Neuron (in vitro differentiated cells): ENCODE data around the gene PHF10.

Source experiments
- H2AFZ ChIP-seq: one replicate; pipeline ENCODE4 v1.6.1; 2013; ENCODE audit warnings: low read depth, mild to moderate bottlenecking, inconsistent platforms, low read length, moderate library complexity
- H3K27me3 ChIP-seq: one replicate; pipeline ENCODE4 v1.6.1; 2013; ENCODE audit warnings: low read length; ENCODE audit not compliant: insufficient read depth
- H3K36me3 ChIP-seq: one replicate; pipeline ENCODE4 v1.6.1; 2013; ENCODE audit warnings: low read length; ENCODE audit not compliant: insufficient read depth
- H3K4me1 ChIP-seq: one replicate; pipeline ENCODE4 v1.6.1; 2013; ENCODE audit warnings: low read length; ENCODE audit not compliant: insufficient read depth
- H3K4me3 ChIP-seq: 2 replicates; pipeline ENCODE4 v1.5.1; 2013; ENCODE audit warnings: mild to moderate bottlenecking, low read length, moderate library complexity
- H3K9me3 ChIP-seq: one replicate; pipeline ENCODE4 v1.6.1; 2013; ENCODE audit warnings: low read length

Gene PHF10

GRCh38 chr6:169689287-169689686, 35.0 kb downstream of the PHF10 start:
- peaks cover 33% of the 10 kb centered on the region for H3K36me3 ChIP-seq
- H3K4me1 ChIP-seq = no peaks in the 10 kb centered on the region
- H3K4me3 ChIP-seq = no peak overlapping the region
- no peak overlapping the region for H2AFZ ChIP-seq
- no peaks in the 10 kb centered on the region for H3K27me3 ChIP-seq
- peaks cover 37% of the 10 kb centered on the region for H3K9me3 ChIP-seq

DNA sequence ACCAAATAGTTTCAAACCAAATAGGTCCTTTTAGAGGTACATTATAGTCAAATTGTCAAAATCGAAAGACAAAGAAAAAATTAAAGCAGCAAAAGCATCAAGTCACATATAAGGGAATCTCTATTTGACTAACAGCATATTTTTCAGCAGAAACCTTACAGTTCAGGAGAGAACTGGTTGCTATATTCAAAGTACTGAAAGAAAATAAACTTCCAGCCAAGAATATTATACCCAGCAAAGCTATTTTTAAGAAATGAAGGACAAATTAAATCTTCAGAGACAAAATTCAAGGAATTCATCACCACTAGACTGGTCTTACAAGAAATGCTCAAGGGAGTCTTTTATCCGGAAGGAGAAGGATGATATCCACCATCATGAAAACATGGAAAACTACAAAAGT, 38.4 kb downstream of the PHF10 start:
- H3K36me3 ChIP-seq = peaks cover 49% of the 10 kb centered on the region
- H3K4me3 ChIP-seq = no peak overlapping the region
- H3K9me3 ChIP-seq = peaks cover 47% of the 10 kb centered on the region
- H3K27me3 ChIP-seq = no peaks in the 10 kb centered on the region
- H2AFZ ChIP-seq = no peak overlapping the region
- H3K4me1 ChIP-seq = no peaks in the 10 kb centered on the region

- Histone ChIP-seq H3K4me1 (no peaks in the 10 kb centered on the region), H3K4me3 (no peak overlapping the region), H2AFZ (no peak overlapping the region), H3K9me3 (peaks cover 37% of the 10 kb centered on the region), H3K36me3 (peaks cover 49% of the 10 kb centered on the region), H3K27me3 (no peaks in the 10 kb centered on the region)
Observed at GRCh38 chr6:169684056-169684455, 40.2 kb downstream of the PHF10 start.

GRCh38 chr6:169678342-169678741, 46.0 kb downstream of the PHF10 start:
- H3K36me3 ChIP-seq = peaks cover 37% of the 10 kb centered on the region
- no peak overlapping the region for H2AFZ ChIP-seq
- no peaks in the 10 kb centered on the region for H3K27me3 ChIP-seq
- H3K4me3 ChIP-seq = no peak overlapping the region
- no peaks in the 10 kb centered on the region for H3K4me1 ChIP-seq
- H3K9me3 ChIP-seq = peaks cover 19% of the 10 kb centered on the region

DNA sequence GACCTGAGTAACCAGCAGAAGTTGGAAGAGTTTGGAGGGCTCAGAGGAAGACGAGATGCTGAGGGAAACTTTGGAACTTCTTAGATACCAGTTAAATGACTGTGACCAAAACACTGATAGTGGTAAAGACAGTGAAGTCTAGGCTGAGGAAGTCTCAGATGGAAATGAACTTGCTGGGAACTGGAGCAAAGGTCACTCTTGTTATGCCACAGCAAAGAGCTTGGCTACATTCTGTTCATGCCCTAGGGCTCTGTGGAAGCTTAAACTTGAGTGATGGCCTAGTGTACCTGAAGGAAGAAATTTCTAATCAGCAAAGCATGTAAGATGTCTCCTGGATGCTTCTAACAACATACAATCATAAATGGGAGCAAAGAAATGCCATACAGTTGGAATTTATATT, 47.2 kb downstream of the PHF10 start:
- Histone ChIP-seq H3K27me3 (no peaks in the 10 kb centered on the region), H3K4me1 (no peaks in the 10 kb centered on the region), H3K36me3 (peaks cover 35% of the 10 kb centered on the region), H2AFZ (no peak overlapping the region), H3K4me3 (no peak overlapping the region), H3K9me3 (peaks cover 15% of the 10 kb centered on the region)

GRCh38 chr6:169675011-169675410, 49.3 kb downstream of the PHF10 start:
- no peak overlapping the region for H3K4me3 ChIP-seq
- no peaks in the 10 kb centered on the region for H3K27me3 ChIP-seq
- H2AFZ ChIP-seq = no peak overlapping the region
- peaks cover 10% of the 10 kb centered on the region for H3K4me1 ChIP-seq
- peaks cover 5% of the 10 kb centered on the region for H3K9me3 ChIP-seq
- peaks cover 33% of the 10 kb centered on the region for H3K36me3 ChIP-seq

DNA sequence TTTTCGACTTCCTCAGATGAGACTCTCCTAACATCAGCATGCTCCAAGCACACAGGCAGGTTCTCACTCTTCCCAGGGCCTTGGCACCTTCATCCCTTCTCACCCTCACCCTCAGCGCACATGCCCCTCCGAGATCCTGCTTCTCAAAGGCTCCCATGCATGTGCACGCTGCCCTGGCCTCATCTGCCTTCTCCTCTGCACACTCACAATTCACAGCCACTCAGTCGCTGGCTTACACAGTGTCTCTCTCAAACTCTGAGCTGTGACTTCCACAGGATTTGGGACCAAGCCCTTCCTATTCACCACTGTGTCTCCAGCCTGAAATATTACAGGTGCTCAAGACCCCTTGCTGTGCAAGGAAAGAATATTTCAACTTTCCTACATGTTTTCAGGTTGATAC, 52.7 kb downstream of the PHF10 start:
- Histone ChIP-seq H3K27me3 (no peaks in the 10 kb centered on the region), H3K4me1 (peaks cover 20% of the 10 kb centered on the region), H3K36me3 (peaks cover 37% of the 10 kb centered on the region), H3K9me3 (peaks cover 5% of the 10 kb centered on the region), H3K4me3 (no peak overlapping the region), H2AFZ (no peak overlapping the region)

DNA sequence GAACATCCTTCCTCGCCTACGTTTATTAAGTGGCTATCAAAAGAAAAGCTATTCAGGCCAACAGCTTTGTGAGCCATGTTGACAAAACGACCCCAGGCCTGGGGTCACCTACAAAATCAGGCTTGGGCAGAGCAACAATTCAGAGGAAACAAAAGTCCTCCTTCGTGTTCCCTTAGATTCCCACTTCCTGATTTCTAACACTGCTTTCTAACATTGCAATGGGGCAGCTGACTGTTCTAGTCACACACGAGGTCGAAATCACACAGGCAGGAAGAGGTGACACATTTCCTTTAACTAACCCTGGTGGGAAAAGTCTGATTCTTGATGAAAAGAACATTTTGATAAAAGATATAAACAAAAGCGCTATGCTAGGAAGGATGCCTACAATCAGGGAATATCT, 54.4 kb downstream of the PHF10 start:
- H3K4me3 ChIP-seq = no peak overlapping the region
- H3K27me3 ChIP-seq = no peaks in the 10 kb centered on the region
- no peak overlapping the region for H2AFZ ChIP-seq
- peaks cover 20% of the 10 kb centered on the region for H3K4me1 ChIP-seq
- H3K36me3 ChIP-seq = peaks cover 42% of the 10 kb centered on the region
- H3K9me3 ChIP-seq = peaks cover 2% of the 10 kb centered on the region

GRCh38 chr6:169669147-169669546, 55.2 kb downstream of the PHF10 start:
- no peaks in the 10 kb centered on the region for H3K27me3 ChIP-seq
- H3K4me3 ChIP-seq = no peak overlapping the region
- peaks cover 2% of the 10 kb centered on the region for H3K9me3 ChIP-seq
- peaks cover 46% of the 10 kb centered on the region for H3K36me3 ChIP-seq
- H3K4me1 ChIP-seq = peaks cover 20% of the 10 kb centered on the region
- no peak overlapping the region for H2AFZ ChIP-seq

DNA sequence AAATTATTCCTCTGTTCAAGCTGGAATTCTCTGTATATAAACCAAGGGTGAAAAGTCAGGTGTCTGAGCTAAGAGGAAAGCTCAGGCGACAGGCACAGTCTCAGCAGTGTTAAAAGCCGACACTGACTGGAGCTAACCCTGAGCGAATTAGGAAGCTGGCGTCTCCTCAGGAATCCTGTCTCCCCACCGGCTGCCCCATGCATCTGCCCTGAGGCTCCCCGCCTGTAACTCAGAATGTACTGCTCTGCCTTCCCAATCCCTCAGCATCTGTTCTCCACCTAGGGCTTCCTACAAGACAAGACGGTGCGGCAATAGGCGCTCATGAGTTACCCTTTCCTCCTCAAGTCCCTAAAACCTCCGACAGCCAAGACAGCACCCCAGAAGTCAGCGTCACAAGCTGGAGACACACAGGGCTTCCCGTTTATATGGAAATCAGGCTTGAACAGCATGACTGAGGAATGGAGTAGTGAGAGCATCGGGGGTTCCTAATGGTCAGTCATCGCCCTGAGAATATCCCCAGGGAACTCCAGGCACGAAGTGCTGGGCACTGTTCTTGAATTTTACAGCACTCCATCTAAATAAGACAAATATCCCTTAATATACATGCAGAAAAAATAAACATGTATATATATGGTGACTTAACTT, 56.0 kb downstream of the PHF10 start:
- Histone ChIP-seq H3K27me3 (no peaks in the 10 kb centered on the region), H2AFZ (no peak overlapping the region), H3K36me3 (peaks cover 54% of the 10 kb centered on the region), H3K9me3 (peaks cover 2% of the 10 kb centered on the region), H3K4me3 (no peak overlapping the region), H3K4me1 (peaks cover 20% of the 10 kb centered on the region)

- Histone ChIP-seq H3K36me3 (peaks cover 56% of the 10 kb centered on the region), H3K9me3 (peaks cover 2% of the 10 kb centered on the region), H3K4me1 (peaks cover 20% of the 10 kb centered on the region), H3K27me3 (no peaks in the 10 kb centered on the region), H3K4me3 (no peak overlapping the region), H2AFZ (no peak overlapping the region)
Observed at GRCh38 chr6:169667716-169668115, 56.6 kb downstream of the PHF10 start.

- H3K4me1 ChIP-seq = peaks cover 20% of the 10 kb centered on the region
- H3K27me3 ChIP-seq = no peaks in the 10 kb centered on the region
- H3K4me3 ChIP-seq = no peak overlapping the region
- H2AFZ ChIP-seq = no peak overlapping the region
- peaks cover 50% of the 10 kb centered on the region for H3K36me3 ChIP-seq
- H3K9me3 ChIP-seq = peaks cover 2% of the 10 kb centered on the region
Observed at GRCh38 chr6:169666441-169666840, 57.9 kb downstream of the PHF10 start.

- Histone ChIP-seq H3K36me3 (peaks cover 59% of the 10 kb centered on the region), H3K9me3 (peaks cover 2% of the 10 kb centered on the region), H3K4me1 (peaks cover 13% of the 10 kb centered on the region), H2AFZ (no peak overlapping the region), H3K27me3 (no peaks in the 10 kb centered on the region), H3K4me3 (no peak overlapping the region)
Observed at GRCh38 chr6:169665289-169665688, 59.0 kb downstream of the PHF10 start.

GRCh38 chr6:169664227-169664626, 60.1 kb downstream of the PHF10 start:
- H3K36me3 ChIP-seq = peaks cover 66% of the 10 kb centered on the region

More at GRCh38 chr6:169664227-169664626, 60.1 kb downstream of the PHF10 start:
- peaks cover 2% of the 10 kb centered on the region for H3K9me3 ChIP-seq
- no peaks in the 10 kb centered on the region for H3K27me3 ChIP-seq
- no peak overlapping the region for H2AFZ ChIP-seq
- peaks cover 2% of the 10 kb centered on the region for H3K4me1 ChIP-seq
- H3K4me3 ChIP-seq = no peak overlapping the region
